Kidney tubule cell (primary cell): ENCODE measurements around the gene SAMD1.
"Not testable (repeated sequence)": the region's sequence is repeated elsewhere in the genome, so short reads cannot be mapped to it uniquely, and the experiment has no call there.

ENCODE experiments used
- DNase-seq: peaks from one replicate; pipeline ENCODE4 v3.0.0-alpha.2; 2018; ENCODE audit warnings: low spot score

Gene SAMD1

GRCh38 chr19:14061081-14061749 is 29.3 kb downstream of the SAMD1 start:
- no peak for DNase-seq

GRCh38 chr19:14059652-14060155 is 30.8 kb downstream of the SAMD1 start:
- no peak for DNase-seq

- no peak for DNase-seq
Observed at GRCh38 chr19:14059093-14059480, 31.5 kb downstream of the SAMD1 start.

DNA sequence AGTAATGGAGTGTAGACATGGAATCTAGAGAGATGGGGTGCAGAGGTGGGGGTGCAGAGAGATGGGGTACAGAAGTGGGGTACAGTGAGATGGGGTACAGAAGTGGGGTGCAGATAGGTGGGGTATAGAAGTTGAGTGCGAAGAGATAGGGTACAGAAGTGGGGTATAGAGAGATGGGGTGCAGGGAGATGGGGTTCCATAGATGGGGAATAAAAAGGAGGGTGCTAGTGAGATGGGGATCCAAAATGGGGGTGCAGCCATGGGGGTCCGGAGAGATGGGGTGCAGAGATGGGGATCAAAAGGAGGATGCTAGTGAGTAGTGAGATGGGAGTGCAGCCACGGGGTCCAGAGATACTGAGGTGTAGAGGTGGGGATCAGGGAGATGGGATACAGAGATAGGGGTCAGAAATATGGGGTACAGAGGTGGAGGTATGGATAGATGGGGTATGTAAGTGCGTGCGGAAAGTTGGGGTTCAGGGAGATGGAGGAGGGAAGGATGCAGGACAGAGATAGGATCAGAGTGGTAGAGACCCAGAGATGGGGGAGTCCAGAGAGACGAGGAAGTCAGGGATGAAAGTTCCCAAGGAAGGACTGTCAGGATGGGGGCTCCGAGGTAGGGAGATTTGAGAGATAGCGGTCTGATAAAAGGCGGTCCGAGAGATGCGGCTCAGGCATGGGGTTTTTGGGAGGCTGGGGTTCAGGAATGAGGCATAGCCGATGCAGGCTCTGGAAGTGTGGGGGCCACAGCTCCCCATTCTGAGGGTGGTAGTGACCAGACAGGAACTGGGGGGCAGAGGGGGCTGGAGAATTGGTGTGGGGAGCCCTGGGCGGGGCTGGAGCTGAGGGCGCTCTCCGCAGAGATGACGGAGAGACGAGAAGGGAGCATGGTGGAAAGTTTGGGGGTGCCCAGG is 32.1 kb downstream of the SAMD1 start:
- no peak for DNase-seq

DNA sequence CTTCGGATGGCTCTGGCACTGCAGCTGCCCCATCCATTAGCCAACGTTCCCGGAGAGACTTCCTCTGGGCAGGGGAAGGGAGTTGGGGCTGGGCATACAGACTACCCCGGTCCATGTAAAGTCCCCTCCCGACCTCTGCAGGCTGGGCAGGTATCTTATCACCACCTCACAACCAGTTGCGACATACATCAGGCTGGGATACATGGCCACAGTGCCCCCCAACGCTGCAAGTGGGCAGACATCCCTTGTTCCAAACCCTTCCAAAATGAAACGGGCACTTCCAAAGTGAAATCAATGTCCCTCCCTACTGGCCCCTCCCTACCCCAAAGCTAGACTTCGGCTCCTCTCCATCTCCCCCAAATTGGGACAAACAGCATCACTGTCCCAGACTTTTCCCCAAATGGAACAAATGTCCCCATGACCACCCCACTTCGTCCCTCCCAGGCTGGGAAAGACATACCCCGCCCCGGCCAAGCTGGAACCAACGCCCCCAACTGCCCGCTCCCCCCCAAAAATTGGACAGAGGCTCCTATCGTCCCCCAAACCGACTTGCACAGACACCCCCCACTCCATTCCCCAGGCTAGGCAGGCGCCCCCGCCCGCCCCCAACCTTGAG is 33.7 kb downstream of the SAMD1 start:
- DNase-seq, result no peak

- DNase-seq, result no peak
Observed at GRCh38 chr19:14056069-14056666, 34.4 kb downstream of the SAMD1 start.

GRCh38 chr19:14055396-14055795 is 35.2 kb downstream of the SAMD1 start:
- no peak for DNase-seq

- DNase-seq, result no peak
Observed at GRCh38 chr19:14054721-14055120, 35.8 kb downstream of the SAMD1 start.

DNA sequence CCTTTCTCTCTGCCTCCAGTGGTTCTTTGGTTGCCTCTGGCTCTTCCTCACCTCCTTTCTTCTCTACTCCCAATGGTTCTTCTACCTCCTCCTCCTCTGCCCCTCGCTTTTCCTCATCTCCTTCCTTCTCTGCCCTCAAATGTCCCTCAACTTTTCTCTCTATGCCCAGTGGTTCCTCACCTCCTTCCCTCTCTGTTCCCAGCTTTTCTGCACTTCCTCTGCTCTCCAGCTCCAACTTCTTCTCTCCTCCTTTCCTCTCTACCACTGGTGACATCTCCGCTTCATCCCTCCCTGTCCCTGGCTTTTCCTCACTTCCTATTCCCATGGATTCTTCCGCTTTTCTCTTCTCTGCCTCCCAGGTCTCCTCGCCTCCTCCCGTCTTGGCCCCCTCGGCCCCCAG is 36.5 kb downstream of the SAMD1 start:
- no peak for DNase-seq

DNA sequence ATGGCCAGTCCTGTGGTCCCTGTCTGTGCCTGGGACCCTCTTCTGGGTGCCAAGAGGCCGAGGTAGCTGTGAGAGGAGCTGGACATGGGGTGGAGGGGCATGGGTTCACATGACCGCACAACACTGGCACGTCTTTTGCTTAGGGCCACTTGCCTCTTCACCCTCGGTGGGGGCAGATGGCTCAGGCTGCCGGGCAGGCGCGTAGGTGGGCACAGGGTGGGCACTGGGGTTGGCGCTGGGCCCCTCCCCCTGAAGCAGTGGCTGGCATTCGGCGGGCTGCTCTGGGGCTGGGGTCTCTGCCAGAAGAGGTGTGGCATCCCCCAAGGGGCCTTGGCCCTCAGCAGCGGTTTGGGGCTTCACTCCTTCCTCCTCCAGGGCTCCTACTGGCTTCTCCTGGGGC is 37.1 kb downstream of the SAMD1 start:
- DNase-seq, result no peak

DNA sequence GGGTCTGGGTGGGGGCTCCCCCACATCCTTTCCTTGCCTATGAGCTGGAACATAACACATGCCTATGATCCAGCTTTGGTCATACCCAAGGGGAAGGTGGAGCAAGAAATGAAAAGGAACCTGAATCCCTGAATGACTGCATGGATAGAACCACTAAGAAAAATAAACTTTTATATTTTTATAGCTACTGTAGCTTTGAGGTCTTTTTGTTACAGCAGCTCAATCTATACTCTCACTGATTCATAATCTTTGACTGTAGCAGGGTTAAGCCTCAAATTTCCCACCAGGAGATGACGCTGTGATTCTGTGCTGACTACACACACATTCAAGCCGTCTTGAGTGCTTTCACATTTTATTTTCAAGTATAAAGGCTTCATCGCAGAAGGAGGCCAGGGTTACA is 37.5 kb downstream of the SAMD1 start:
- no peak for DNase-seq

- no peak for DNase-seq
Observed at GRCh38 chr19:14052470-14052869, 38.1 kb downstream of the SAMD1 start.

DNA sequence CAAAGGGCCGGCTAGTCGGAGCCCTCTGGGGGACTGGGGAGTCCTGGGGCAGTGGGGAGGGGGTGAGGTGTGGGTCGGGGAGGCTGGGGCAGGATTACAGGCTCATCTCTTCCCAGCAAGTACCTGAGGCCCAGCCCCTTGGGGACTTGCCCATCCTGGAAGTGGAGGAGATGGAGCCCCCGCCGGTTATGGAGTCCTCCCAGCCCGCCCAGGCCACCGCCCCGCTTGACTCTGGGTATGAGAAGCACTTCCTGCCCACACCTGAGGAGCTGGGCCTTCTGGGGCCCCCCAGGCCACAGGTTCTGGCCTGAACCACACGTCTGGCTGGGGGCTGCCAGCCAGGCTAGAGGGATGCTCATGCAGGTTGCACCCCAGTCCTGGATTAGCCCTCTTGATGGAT is 38.6 kb downstream of the SAMD1 start:
- no peak for DNase-seq

DNA sequence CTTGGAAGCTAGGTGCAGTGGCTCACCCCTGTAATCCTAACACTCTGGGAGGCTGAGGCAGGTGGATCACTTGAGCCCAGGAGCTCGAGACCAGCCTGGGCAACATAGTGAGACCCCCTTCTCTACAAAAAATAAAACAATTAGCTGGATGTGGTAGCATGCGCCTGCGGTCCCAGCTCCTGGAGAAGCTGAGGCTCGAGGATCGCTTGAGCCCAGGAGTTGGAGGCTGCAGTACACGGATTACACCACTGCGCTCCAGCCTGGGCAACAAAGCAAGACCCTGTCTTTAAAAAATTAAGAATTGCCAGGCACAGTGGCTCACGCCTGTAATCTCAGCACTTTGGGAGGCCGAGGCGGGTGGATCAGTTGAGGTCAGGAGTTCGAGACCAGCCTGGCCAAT is 39.6 kb downstream of the SAMD1 start:
- not testable (repeated sequence) for DNase-seq

- DNase-seq, result no peak
Observed at GRCh38 chr19:14050512-14050911, 40.0 kb downstream of the SAMD1 start.

GRCh38 chr19:14048443-14049153 is 42.0 kb downstream of the SAMD1 start:
- peak; percentile 32 for DNase-seq

DNA sequence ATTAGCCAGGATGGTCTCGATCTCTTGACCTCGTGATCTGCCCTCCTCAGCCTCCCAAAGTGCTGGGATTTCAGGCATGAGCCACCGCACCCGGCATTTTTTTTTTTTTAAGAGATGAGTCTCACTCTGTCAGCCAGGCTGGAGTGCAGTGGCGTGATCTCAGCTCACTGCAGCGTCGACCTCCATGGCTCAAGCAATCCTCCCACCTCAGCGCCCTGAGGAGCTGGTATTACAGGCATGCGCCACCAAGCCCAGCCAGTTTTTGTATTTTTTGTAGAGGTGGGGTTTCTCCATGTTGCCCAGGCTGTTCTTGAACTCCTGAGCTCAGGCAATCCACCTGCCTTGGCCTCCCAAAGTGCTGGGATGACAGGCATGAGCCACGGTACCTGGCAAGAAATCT is 42.7 kb downstream of the SAMD1 start:
- DNase-seq, result not testable (repeated sequence)

GRCh38 chr19:14042659-14043608 is 47.6 kb downstream of the SAMD1 start:
- peak; percentile 56 for DNase-seq

DNA sequence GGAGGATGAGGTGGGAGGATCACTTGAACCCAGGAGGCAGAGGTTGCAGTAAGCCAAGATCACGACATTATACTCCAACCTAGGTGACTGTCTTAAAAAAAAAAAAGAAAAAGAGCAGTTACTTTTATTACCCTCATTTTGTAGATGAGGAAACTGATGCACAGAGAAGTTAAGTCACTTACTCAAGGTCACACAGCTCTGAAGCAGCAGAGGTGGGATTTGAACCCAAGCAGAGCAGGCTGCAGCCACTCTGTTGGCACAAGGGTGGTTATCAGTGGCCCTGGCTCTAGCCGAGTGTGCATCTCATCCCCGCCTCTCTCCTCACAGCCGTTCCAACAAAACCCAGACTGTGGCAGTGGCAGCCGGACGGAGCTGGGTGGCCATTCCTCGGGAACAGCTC is 51.4 kb downstream of the SAMD1 start:
- no peak for DNase-seq
